Lower leg skin (tissue), 3 donors: ENCODE measurements around the gene FOXP1.

Experiments used
- CTCF ChIP-seq, 3 donors: fragments of 450-650 bp; IDR thresholded peaks; one replicate each; pipeline ENCODE4 v1.5.1; 2016; ENCODE audit warnings: antibody characterized with exemption in 3 of 3, mild to moderate bottlenecking in 3 of 3, moderate library complexity in 2 of 3
- POLR2A ChIP-seq, 2 donors: fragments of 450-650 bp; IDR thresholded peaks; one replicate each; pipeline ENCODE4 v1.6.1; 2016 to 2017; ENCODE audit warnings: antibody characterized with exemption in 2 of 2, mild to moderate bottlenecking in 1 of 2, moderate library complexity in 1 of 2

GRCh38 chr3:71316066-71316777 lies 267.3 kb downstream of the FOXP1 start:
- TF ChIP-seq CTCF (IDR thresholded peaks at IDR 0.05) (no peak), POLR2A (IDR thresholded peaks at IDR 0.05) (no peak)
